Trophoblast cell (in vitro differentiated cells and primary cell): ENCODE results near the gene P3H2.
A peak's percentile ranks its signal among the peaks of the same experiment; 100 is the strongest.

Source experiments
- DNase-seq, 2 donors: peaks; one replicate each; pipeline ENCODE4 v3.0.0-alpha.2; 2016
- H2AFZ ChIP-seq: 2 replicates; pipeline ENCODE4 v1.6.1; 2013; ENCODE audit warnings: low read length, moderate library complexity, mild to moderate bottlenecking; ENCODE audit not compliant: insufficient read depth, poor library complexity
- H2AK5ac ChIP-seq: 2 replicates; pipeline ENCODE4 v1.6.1; 2013; ENCODE audit warnings: mild to moderate bottlenecking, low read length
- H2BK120ac ChIP-seq: 2 replicates; pipeline ENCODE4 v1.6.1; 2013; ENCODE audit warnings: low read length, mild to moderate bottlenecking, moderate library complexity; ENCODE audit not compliant: insufficient read depth, poor library complexity
- H2BK12ac ChIP-seq: 2 replicates; pipeline ENCODE4 v1.6.1; 2013; ENCODE audit warnings: mild to moderate bottlenecking, low read length, moderate library complexity
- H2BK5ac ChIP-seq: 2 replicates; pipeline ENCODE4 v1.6.1; 2013; ENCODE audit warnings: low read length, low read depth, moderate library complexity, mild to moderate bottlenecking; ENCODE audit not compliant: poor library complexity
- H3K14ac ChIP-seq: 2 replicates; pipeline ENCODE4 v1.6.1; 2013; ENCODE audit warnings: mild to moderate bottlenecking, low read length
- H3K18ac ChIP-seq: 2 replicates; pipeline ENCODE4 v1.6.1; 2013; ENCODE audit warnings: mild to moderate bottlenecking, low read length
- H3K23ac ChIP-seq: 2 replicates; pipeline ENCODE4 v1.6.1; 2013; ENCODE audit warnings: low read length
- H3K27ac ChIP-seq: 2 replicates; pipeline ENCODE4 v1.5.1; 2013; ENCODE audit warnings: low read depth, mild to moderate bottlenecking, inconsistent platforms, low read length, moderate library complexity
- H3K27me3 ChIP-seq: 2 replicates; pipeline ENCODE4 v1.6.1; 2013; ENCODE audit warnings: inconsistent platforms, mild to moderate bottlenecking, low read length, moderate library complexity; ENCODE audit not compliant: insufficient read depth
- H3K36me3 ChIP-seq, 2 experiments: 1 replicate in 1 of 2; 2 replicates in 1 of 2; pipeline ENCODE4 v1.6.1; 2013; ENCODE audit warnings: low read length in 2 of 2, mild to moderate bottlenecking in 2 of 2, moderate library complexity in 1 of 2; ENCODE audit not compliant: insufficient read depth in 2 of 2, control insufficient read depth in 1 of 2
- H3K4ac ChIP-seq: 2 replicates; pipeline ENCODE4 v1.6.1; 2013; ENCODE audit warnings: low read depth, mild to moderate bottlenecking, low read length, moderate library complexity
- H3K4me1 ChIP-seq, 2 experiments: 1 replicate in 1 of 2; 2 replicates in 1 of 2; pipeline ENCODE4 v1.6.1; 2013; ENCODE audit warnings: low read length in 2 of 2, mild to moderate bottlenecking in 2 of 2, moderate library complexity in 1 of 2; ENCODE audit not compliant: insufficient read depth in 2 of 2, control insufficient read depth in 1 of 2
- H3K4me2 ChIP-seq: 2 replicates; pipeline ENCODE4 v1.6.1; 2013; ENCODE audit warnings: inconsistent platforms, mild to moderate bottlenecking, low read length, moderate library complexity
- H3K4me3 ChIP-seq: 2 replicates; pipeline ENCODE4 v1.5.1; 2013; ENCODE audit warnings: mild to moderate bottlenecking, low read depth, low read length, inconsistent platforms
- H3K79me1 ChIP-seq: one replicate; pipeline ENCODE4 v1.6.1; 2013; ENCODE audit warnings: low read length
- H3K79me2 ChIP-seq: 2 replicates; pipeline ENCODE4 v1.6.1; 2013; ENCODE audit warnings: low read length, mild to moderate bottlenecking; ENCODE audit not compliant: control insufficient read depth, insufficient read depth, poor library complexity
- H3K9ac ChIP-seq: 2 replicates; pipeline ENCODE4 v1.6.1; 2013; ENCODE audit warnings: mild to moderate bottlenecking, low read length
- H3K9me3 ChIP-seq: 2 replicates; pipeline ENCODE4 v1.6.1; 2013; ENCODE audit warnings: low read depth, mild to moderate bottlenecking, control low read depth, inconsistent platforms, low read length; ENCODE audit not compliant: insufficient read depth
- H4K12ac ChIP-seq: 2 replicates; pipeline ENCODE4 v1.6.1; 2013; ENCODE audit warnings: low read depth, mild to moderate bottlenecking, low read length, moderate library complexity
- H4K8ac ChIP-seq: 2 replicates; pipeline ENCODE4 v1.6.1; 2013; ENCODE audit warnings: low read depth, mild to moderate bottlenecking, low read length, moderate library complexity
- H4K91ac ChIP-seq: one replicate; pipeline ENCODE4 v1.6.1; 2013; ENCODE audit warnings: low read depth, mild to moderate bottlenecking, low read length, moderate library complexity
- WGBS: extraction: QIAGEN DNeasy Blood & Tissue Kit; methylation state at CpG from one replicate; pipeline ENCODE4 v1.1.7; 2013; ENCODE audit warnings: missing lambda C conversion rate; ENCODE audit not compliant: insufficient read length, insufficient coverage; ENCODE audit errors: extremely low coverage; 5-methylcytosine and 5-hydroxymethylcytosine counted together

P3H2 gene

GRCh38 chr3:190032923-190033322 lies 87.8 kb downstream of the P3H2 start:
- Histone ChIP-seq H3K79me2 (no peaks in the 10 kb centered on the region), H3K27me3 (no peaks in the 10 kb centered on the region), H2BK5ac (no peak overlapping the region), H2AK5ac (no peak overlapping the region), H3K4me1 (no peaks in the 10 kb centered on the region), H2BK12ac (peak overlapping the region; percentile 96), H3K79me1 (no peaks in the 10 kb centered on the region), H3K4me2 (no peak overlapping the region), H4K12ac (no peak overlapping the region), H2BK120ac (peak overlapping the region; percentile 76), H4K91ac (peak overlapping the region; percentile 68), H3K23ac (no peak overlapping the region), H2AFZ (no peak overlapping the region), H3K27ac (no peak overlapping the region), H3K9me3 (no peaks in the 10 kb centered on the region), H3K36me3 (no peaks in the 10 kb centered on the region), H3K4me3 (no peak overlapping the region), H4K8ac (no peak overlapping the region), H3K18ac (peak overlapping the region; percentile 45), H3K14ac (no peak overlapping the region), H3K9ac (no peak overlapping the region), H3K4ac (no peak overlapping the region)
- no CpG with 5 or more reads among the region's 11 CpGs for WGBS
- no peak for DNase-seq

GRCh38 chr3:190031887-190032752 lies 88.6 kb downstream of the P3H2 start:
- H3K36me3 ChIP-seq = no peaks in the 10 kb centered on the region
- no peak overlapping the region for H4K8ac ChIP-seq
- no peaks in the 10 kb centered on the region for H3K79me1 ChIP-seq
- H3K27ac ChIP-seq = no peak overlapping the region
- H3K9me3 ChIP-seq = no peaks in the 10 kb centered on the region
- H2AK5ac ChIP-seq = no peak overlapping the region
- no peak overlapping the region for H3K18ac ChIP-seq
- H3K79me2 ChIP-seq = no peaks in the 10 kb centered on the region
- no peak overlapping the region for H3K23ac ChIP-seq
- H3K4me3 ChIP-seq = no peak overlapping the region
- no peaks in the 10 kb centered on the region for H3K4me1 ChIP-seq
- H4K91ac ChIP-seq = no peak overlapping the region
- DNase-seq = no peak
- no peak overlapping the region for H2BK12ac ChIP-seq
- no peaks in the 10 kb centered on the region for H3K27me3 ChIP-seq
- H3K4ac ChIP-seq = no peak overlapping the region
- no peak overlapping the region for H4K12ac ChIP-seq
- no peak overlapping the region for H2AFZ ChIP-seq
- no peak overlapping the region for H3K14ac ChIP-seq
- H2BK120ac ChIP-seq = no peak overlapping the region
- H3K9ac ChIP-seq = no peak overlapping the region
- H2BK5ac ChIP-seq = no peak overlapping the region
- no peak overlapping the region for H3K4me2 ChIP-seq
- WGBS = no CpG with 5 or more reads among the region's 1 CpG

DNA sequence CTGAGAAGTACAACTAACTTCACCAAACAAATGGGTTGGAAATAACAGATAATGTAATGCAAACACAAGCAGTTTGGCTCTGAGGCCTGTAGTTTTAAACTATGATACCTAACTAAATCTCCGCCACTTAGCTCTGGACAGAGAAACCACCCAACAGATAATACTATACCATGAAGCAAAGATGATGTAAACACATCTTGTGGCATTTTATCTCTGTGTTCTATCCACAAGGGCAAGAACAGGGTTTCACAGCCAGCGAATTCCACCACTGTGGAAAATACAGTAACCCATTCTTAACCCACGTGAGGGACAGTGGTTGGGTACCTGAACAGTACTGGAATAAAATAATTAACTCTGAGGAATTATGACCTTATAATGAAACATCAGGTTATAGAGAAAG lies 93.6 kb downstream of the P3H2 start:
- no CpG with 5 or more reads among the region's 3 CpGs for WGBS
- Histone ChIP-seq H3K9me3 (no peaks in the 10 kb centered on the region), H3K79me1 (no peaks in the 10 kb centered on the region), H3K14ac (no peak overlapping the region), H3K4me2 (no peak overlapping the region), H3K36me3 (no peaks in the 10 kb centered on the region), H3K4ac (no peak overlapping the region), H2AK5ac (no peak overlapping the region), H3K9ac (no peak overlapping the region), H3K27me3 (no peaks in the 10 kb centered on the region), H4K12ac (no peak overlapping the region), H4K8ac (no peak overlapping the region), H2BK12ac (no peak overlapping the region), H3K27ac (no peak overlapping the region), H2BK5ac (no peak overlapping the region), H2AFZ (no peak overlapping the region), H4K91ac (no peak overlapping the region), H2BK120ac (no peak overlapping the region), H3K23ac (no peak overlapping the region), H3K4me3 (no peak overlapping the region), H3K79me2 (no peaks in the 10 kb centered on the region), H3K4me1 (peaks cover 2 to 4% of the 10 kb centered on the region in 2 experiments), H3K18ac (no peak overlapping the region)
- DNase-seq = peak; percentile 38 to 80

DNA sequence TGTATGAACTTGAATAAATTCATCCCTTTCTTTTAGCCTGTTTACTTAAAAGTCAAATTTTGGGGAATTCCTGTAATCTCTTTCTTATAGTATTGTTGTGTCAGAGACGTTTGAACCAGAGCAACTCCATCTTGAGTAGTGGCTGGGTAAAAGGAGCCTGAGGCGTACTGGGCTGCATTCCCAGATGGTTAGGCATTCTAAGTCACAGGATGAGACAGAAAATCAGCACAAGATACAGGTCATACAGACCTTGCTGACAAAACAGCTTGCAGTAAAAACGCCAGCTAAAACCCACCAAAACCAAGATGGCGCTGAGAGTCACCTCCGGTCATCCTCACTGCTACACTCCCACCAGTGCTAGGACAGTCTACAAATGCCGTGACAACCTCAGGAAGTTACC lies 94.5 kb downstream of the P3H2 start:
- no peak overlapping the region for H2AFZ ChIP-seq
- DNase-seq = peak; percentile 54 to 73
- H4K12ac ChIP-seq = no peak overlapping the region
- H3K36me3 ChIP-seq = no peaks in the 10 kb centered on the region
- H3K79me2 ChIP-seq = no peaks in the 10 kb centered on the region
- no peak overlapping the region for H3K4me2 ChIP-seq
- no peak overlapping the region for H3K4me3 ChIP-seq
- no peaks in the 10 kb centered on the region for H3K79me1 ChIP-seq
- H2BK12ac ChIP-seq = peak overlapping the region; percentile 94
- no CpG with 5 or more reads among the region's 6 CpGs for WGBS
- H2BK5ac ChIP-seq = no peak overlapping the region
- H3K27ac ChIP-seq = no peak overlapping the region
- peak overlapping the region; percentile 66 for H4K91ac ChIP-seq
- no peak overlapping the region for H3K23ac ChIP-seq
- no peak overlapping the region for H2AK5ac ChIP-seq
- H3K9ac ChIP-seq = no peak overlapping the region
- H3K27me3 ChIP-seq = no peaks in the 10 kb centered on the region
- H3K4me1 ChIP-seq = peaks cover 2 to 4% of the 10 kb centered on the region in 2 experiments
- no peak overlapping the region for H3K18ac ChIP-seq
- no peaks in the 10 kb centered on the region for H3K9me3 ChIP-seq
- peak overlapping the region; percentile 82 for H3K14ac ChIP-seq
- no peak overlapping the region for H2BK120ac ChIP-seq
- no peak overlapping the region for H3K4ac ChIP-seq
- H4K8ac ChIP-seq = peak overlapping the region; percentile 26
